Activated CD8-positive, alpha-beta memory T cell treated with anti-CD3 and anti-CD28 coated beads for 48 hours (primary cell): ENCODE results near the gene CNTN3.

Experiments used
- DNase-seq, 3 experiments: peaks; one replicate each; pipeline ENCODE4 v3.0.0-alpha.2; 2020; ENCODE audit warnings: low read depth in 2 of 3, low spot score in 2 of 3

CNTN3 gene

GRCh38 chr3:74611206-74611605 is 3.3 kb downstream of the CNTN3 start:
- no peak for DNase-seq

- no peak for DNase-seq
These were observed 6.7 kb downstream of the CNTN3 start for GRCh38 chr3:74607803-74608202.

GRCh38 chr3:74606996-74607395 is 7.5 kb downstream of the CNTN3 start:
- DNase-seq: no peak

DNA sequence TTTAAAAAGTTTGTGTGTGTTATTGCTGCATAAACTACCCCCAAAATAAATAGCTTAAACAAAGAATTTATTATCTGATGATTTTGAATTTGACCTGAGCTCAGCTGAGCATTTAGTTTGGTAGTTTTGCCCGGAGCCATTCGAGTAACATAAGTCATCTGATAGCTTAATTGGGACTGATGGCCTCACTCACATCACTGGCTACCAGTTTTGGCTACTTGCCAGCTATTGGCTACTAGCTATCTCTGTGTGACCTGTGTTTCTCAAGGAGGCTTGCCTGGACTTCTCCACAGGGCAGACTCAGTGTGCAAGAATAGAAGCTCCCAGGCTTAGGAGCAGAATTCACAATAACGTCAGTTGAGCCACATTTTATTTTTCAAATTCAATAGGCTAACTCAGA is 9.0 kb downstream of the CNTN3 start:
- DNase-seq: no peak

DNA sequence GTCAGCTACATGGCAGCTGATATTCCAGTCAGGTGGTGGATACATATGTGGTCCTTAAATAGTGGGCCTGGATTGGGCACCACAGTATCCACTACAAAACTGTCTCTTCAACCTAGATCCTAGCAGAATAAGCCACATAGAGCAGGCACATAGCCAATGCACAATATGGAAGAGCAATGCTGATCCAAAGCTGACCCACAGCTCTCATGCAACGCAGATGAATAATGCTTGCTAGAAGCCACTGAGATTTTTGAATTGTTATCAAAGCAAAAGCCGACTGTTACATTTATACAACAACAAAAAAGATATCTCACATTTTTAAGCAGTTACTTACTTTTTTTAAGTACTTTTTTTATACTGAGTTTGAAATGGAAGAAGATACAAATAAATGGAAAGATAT is 11.2 kb downstream of the CNTN3 start:
- no peak for DNase-seq

GRCh38 chr3:74602471-74602870 is 12.0 kb downstream of the CNTN3 start:
- no peak for DNase-seq

GRCh38 chr3:74601793-74602192 is 12.7 kb downstream of the CNTN3 start:
- DNase-seq: no peak

DNA sequence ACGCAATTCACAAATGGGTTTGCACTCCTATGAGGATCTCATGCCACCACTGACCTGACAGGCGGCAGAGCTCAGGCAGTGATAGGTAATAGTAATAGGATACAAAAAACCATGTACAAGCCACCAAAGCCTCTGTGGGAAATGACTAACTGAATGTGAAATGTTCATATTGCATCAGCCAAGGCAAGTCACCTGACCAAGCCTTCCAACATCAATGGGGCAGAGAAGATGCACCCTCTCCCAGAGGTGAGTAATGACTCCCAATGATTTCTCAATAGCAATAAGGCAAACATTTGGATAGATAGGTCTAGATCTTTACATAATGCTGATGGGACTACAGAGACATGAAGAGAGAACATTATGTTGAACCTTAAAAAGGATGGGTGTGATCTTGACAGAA is 14.9 kb downstream of the CNTN3 start:
- DNase-seq: no peak

GRCh38 chr3:74593152-74593551 is 21.3 kb downstream of the CNTN3 start:
- DNase-seq: no peak

GRCh38 chr3:74592359-74592758 is 22.1 kb downstream of the CNTN3 start:
- DNase-seq: no peak

DNA sequence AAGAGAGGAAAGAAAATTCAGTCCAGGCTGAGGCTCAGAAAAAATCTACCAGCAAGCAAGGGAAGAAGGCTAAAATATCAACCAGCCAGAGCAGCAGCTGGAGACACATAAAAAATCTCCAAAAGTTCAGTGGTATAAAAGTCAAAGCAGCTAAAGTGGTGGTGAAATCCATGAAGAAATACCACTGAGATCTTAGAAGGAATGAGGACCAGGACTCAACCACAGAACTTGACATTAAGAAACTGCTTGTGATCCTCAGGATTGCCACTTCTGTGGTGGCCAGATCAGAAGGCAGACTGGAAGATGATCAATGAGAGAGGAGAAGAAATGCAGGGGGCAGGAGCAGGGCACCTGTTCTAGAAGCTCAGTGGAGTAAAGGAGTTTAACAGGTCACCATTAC is 22.5 kb downstream of the CNTN3 start:
- DNase-seq: no peak

GRCh38 chr3:74591342-74591741 is 23.1 kb downstream of the CNTN3 start:
- no peak for DNase-seq

GRCh38 chr3:74590620-74591262 is 23.7 kb downstream of the CNTN3 start:
- no peak for DNase-seq

DNA sequence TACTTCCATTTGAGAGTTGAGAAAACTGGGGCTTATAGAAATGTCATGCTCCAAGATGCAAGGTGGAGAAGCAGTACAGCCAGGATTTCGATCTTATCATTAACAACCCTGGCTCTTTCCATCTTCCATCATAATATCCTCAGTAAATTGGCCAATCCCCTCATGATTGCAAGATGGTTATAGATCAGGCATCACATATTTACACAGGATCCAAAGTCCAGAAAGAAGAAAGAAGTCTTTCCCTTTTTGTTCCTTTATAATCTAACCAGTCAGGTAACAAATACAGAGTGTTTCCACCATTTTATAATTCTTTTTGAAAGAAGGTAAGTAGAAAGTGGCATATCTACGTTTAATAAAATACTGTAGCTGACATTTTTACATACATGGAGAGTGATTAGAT is 29.7 kb downstream of the CNTN3 start:
- no peak for DNase-seq

DNA sequence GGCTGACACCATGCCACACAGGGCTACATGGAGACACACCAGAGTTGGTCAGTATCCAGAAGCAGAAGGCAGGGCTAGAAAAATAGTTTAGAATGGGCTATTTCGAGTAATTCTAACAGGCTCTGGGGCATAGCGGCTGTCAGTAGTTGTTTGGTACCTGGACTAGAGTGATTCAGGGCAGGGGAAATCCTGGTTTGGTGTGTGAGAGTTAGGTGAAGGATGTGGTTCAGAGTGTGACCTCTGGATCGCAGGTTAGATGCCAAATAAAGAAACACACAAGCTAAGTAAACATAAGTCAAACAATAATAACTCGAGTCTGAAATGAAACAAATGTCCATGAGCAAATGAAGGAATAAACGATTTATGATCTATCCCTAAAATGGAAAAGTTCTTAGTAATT is 31.5 kb downstream of the CNTN3 start:
- no peak for DNase-seq

DNA sequence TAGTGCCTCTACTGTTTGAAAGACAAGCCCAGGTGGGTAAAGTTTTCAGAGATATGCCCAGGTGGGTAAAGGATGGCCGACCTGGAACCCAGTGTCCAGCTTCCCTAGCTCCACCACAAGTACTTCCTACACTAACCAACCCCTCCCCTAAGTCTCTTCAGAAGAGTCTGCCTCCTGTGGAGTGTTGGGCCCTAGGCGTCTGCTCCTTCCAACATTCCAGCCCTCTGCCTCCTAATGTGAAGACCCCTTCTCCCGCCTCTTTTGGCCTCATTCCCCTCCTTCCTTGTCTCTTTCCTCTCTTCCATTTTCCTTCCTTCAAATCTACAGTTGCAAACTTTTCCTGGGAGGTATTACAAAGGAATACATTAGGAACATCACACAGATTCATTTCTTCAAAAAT is 38.6 kb downstream of the CNTN3 start:
- no peak for DNase-seq

GRCh38 chr3:74571118-74571517 is 43.3 kb downstream of the CNTN3 start:
- no peak for DNase-seq
